Measurements from ENCODE around the gene PTPA. TPM values are rescaled to one million over a fixed set of nuclear protein-coding genes. Genes with fewer than 3 reads are reported as not detected.

The PTPA gene
- total and polyA plus RNA-seq, 7 donors = 54.1 to 110 (median 97.9) TPM

GRCh38 chr9:129137292-129138143, 26.3 kb downstream of the PTPA start:
- peaks cover 34% of the 10 kb centered on the region for H3K4me1 ChIP-seq
- peaks cover 0 to 58% of the 10 kb centered on the region in 2 donors for H3K36me3 ChIP-seq (ENCODE audit: insufficient read depth in 1 of 2, low read depth in 1 of 2)
- ATAC-seq (no peak), DNase-seq (no peak)
- TF ChIP-seq, protein P1, sequence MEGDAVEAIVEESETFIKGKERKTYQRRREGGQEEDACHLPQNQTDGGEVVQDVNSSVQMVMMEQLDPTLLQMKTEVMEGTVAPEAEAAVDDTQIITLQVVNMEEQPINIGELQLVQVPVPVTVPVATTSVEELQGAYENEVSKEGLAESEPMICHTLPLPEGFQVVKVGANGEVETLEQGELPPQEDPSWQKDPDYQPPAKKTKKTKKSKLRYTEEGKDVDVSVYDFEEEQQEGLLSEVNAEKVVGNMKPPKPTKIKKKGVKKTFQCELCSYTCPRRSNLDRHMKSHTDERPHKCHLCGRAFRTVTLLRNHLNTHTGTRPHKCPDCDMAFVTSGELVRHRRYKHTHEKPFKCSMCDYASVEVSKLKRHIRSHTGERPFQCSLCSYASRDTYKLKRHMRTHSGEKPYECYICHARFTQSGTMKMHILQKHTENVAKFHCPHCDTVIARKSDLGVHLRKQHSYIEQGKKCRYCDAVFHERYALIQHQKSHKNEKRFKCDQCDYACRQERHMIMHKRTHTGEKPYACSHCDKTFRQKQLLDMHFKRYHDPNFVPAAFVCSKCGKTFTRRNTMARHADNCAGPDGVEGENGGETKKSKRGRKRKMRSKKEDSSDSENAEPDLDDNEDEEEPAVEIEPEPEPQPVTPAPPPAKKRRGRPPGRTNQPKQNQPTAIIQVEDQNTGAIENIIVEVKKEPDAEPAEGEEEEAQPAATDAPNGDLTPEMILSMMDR (IDR thresholded peaks at IDR 0.05) = no peak
- H3K27me3 ChIP-seq (ENCODE audit: insufficient read depth in 3 of 3, low read length in 2 of 3) = no peaks in the 10 kb centered on the region
- no peaks in the 10 kb centered on the region for H3K9me3 ChIP-seq
- WGBS, 3 donors = 75 to 82% (median 76%) methylated on average over 19 of the region's 19 CpGs
- intact Hi-C loops (cut with DNase I) = loop anchor here (2.0 to 10.0 kb wide), 4 partner anchors 37 to 473 kb away; no protein-coding TSS in a partner anchor
- peak overlapping the region; percentile 98 for H3K27ac ChIP-seq
- H3K4me3 ChIP-seq = no peak overlapping the region

- 63 to 70% (median 69%) methylated on average over 9 of the region's 9 CpGs for WGBS, 3 donors
Measured at GRCh38 chr9:129138144-129138462, 26.9 kb downstream of the PTPA start.

GRCh38 chr9:129138476-129139232, 27.4 kb downstream of the PTPA start:
- ATAC-seq = peak; percentile 11 to 35 (median 18)

More at GRCh38 chr9:129138144-129138462, 26.9 kb downstream of the PTPA start:
- TF ChIP-seq, protein P1 (IDR thresholded peaks at IDR 0.05) = no peak
- intact Hi-C loops (cut with DNase I) = loop anchor here (2.0 to 10.0 kb wide), 4 partner anchors 37 to 473 kb away; no protein-coding TSS in a partner anchor
- Histone ChIP-seq H3K36me3 (ENCODE audit: insufficient read depth in 1 of 2, low read depth in 1 of 2) (peaks cover 0 to 55% of the 10 kb centered on the region in 2 donors), H3K9me3 (no peaks in the 10 kb centered on the region), H3K27ac (peak overlapping the region; percentile 98), H3K4me1 (peaks cover 40% of the 10 kb centered on the region), H3K4me3 (no peak overlapping the region), H3K27me3 (ENCODE audit: insufficient read depth in 3 of 3, low read length in 2 of 3) (no peaks in the 10 kb centered on the region)
- ATAC-seq = no peak
- no peak for DNase-seq

GRCh38 chr9:129139233-129139992, 28.2 kb downstream of the PTPA start:
- 1 to 2% (median 2%) methylated on average over 13 of the region's 13 CpGs for WGBS, 3 donors
- ATAC-seq (peak; percentile 67 to 78 (median 70)), DNase-seq (peak; percentile 68 to 81)
- TF ChIP-seq, protein P1 (IDR thresholded peaks at IDR 0.05) = peak; percentile 94
- Histone ChIP-seq H3K4me3 (peak overlapping the region; percentile 67), H3K36me3 (ENCODE audit: insufficient read depth in 1 of 2, low read depth in 1 of 2) (peaks cover 0 to 49% of the 10 kb centered on the region in 2 donors), H3K4me1 (peaks cover 52% of the 10 kb centered on the region), H3K9me3 (no peaks in the 10 kb centered on the region), H3K27ac (peak overlapping the region; percentile 98), H3K27me3 (ENCODE audit: insufficient read depth in 3 of 3, low read length in 2 of 3) (no peaks in the 10 kb centered on the region)
- intact Hi-C loops (cut with DNase I) = loop anchor here (2.0 to 10.0 kb wide), 4 partner anchors 35 to 471 kb away; no protein-coding TSS in a partner anchor

More at GRCh38 chr9:129138476-129139232, 27.4 kb downstream of the PTPA start:
- peaks cover 46% of the 10 kb centered on the region for H3K4me1 ChIP-seq
- TF ChIP-seq, protein P1 (IDR thresholded peaks at IDR 0.05) = no peak
- H3K36me3 ChIP-seq (ENCODE audit: insufficient read depth in 1 of 2, low read depth in 1 of 2) = peaks cover 0 to 49% of the 10 kb centered on the region in 2 donors
- H3K27ac ChIP-seq = peak overlapping the region; percentile 98
- H3K9me3 ChIP-seq = no peaks in the 10 kb centered on the region
- peak; percentile 68 to 75 for DNase-seq
- intact Hi-C loops (cut with DNase I) = loop anchor here (2.0 to 10.0 kb wide), 4 partner anchors 36 to 472 kb away; no protein-coding TSS in a partner anchor
- H3K4me3 ChIP-seq = peak overlapping the region; percentile 67
- 11 to 16% (median 16%) methylated on average over 21 of the region's 21 CpGs for WGBS, 3 donors
- H3K27me3 ChIP-seq (ENCODE audit: insufficient read depth in 3 of 3, low read length in 2 of 3) = no peaks in the 10 kb centered on the region

Data from psoas muscle (tissue), 8 donors.